B cell (primary cell): Measurements from ENCODE around the gene KPNA6.

Source experiments
- CTCF ChIP-seq: fragments of 200-600 bp; IDR thresholded peaks from one replicate; pipeline ENCODE4 v1.8.0; 2022; ENCODE audit warnings: antibody characterized with exemption, mild to moderate bottlenecking
- EZH2 ChIP-seq: IDR thresholded peaks from 2 replicates; pipeline ENCODE4 v1.6.1; 2012; ENCODE audit warnings: borderline replicate concordance, low read depth, mild to moderate bottlenecking, moderate library complexity, low read length; ENCODE audit not compliant: insufficient read depth, poor library complexity, severe bottlenecking

GRCh38 chr1:32105338-32105737 lies 2.5 kb upstream of the KPNA6 start:
- TF ChIP-seq CTCF: no peak
- TF ChIP-seq EZH2: no peak
